Spinal cord (tissue), 10 donors: ENCODE measurements around the gene ANKRD1. TPM values are rescaled to one million over a fixed set of nuclear protein-coding genes. Genes with fewer than 3 reads are reported as not detected.
A peak's percentile ranks its signal among the peaks of the same experiment; 100 is the strongest.

Experiments used
- DNase-seq, 6 donors: peaks; one replicate each; pipeline versions ENCODE4 v3.0.0 to v3.0.0-alpha.2; 2013 to 2015; ENCODE audit warnings: low spot score in 6 of 6, low read depth in 4 of 6
- H3K27ac ChIP-seq: one replicate; pipeline ENCODE4 v1.5.1; 2013; ENCODE audit warnings: low read depth, low read length, control low read depth
- H3K27me3 ChIP-seq: one replicate; pipeline ENCODE4 v1.6.1; 2013; ENCODE audit warnings: low read length; ENCODE audit not compliant: control insufficient read depth, insufficient read depth
- H3K36me3 ChIP-seq: one replicate; pipeline ENCODE4 v1.6.1; 2013; ENCODE audit warnings: low read length; ENCODE audit not compliant: control insufficient read depth, insufficient read depth
- H3K4me1 ChIP-seq: one replicate; pipeline ENCODE4 v1.6.1; 2013; ENCODE audit warnings: low read length; ENCODE audit not compliant: control insufficient read depth, insufficient read depth
- H3K4me3 ChIP-seq: one replicate; pipeline ENCODE4 v1.5.1; 2013; ENCODE audit warnings: low read depth, low read length, control low read depth
- H3K9me3 ChIP-seq: one replicate; pipeline ENCODE4 v1.6.1; 2013; ENCODE audit warnings: low read length; ENCODE audit not compliant: control insufficient read depth, insufficient read depth
- WGBS: methylation state at CpG from one replicate; pipeline ENCODE4 v1.1.5; 2013; ENCODE audit warnings: missing lambda C conversion rate; ENCODE audit not compliant: insufficient coverage; 5-methylcytosine and 5-hydroxymethylcytosine counted together
- polyA plus RNA-seq, 2 donors: library from polyadenylated mRNA; unstranded; fragments of 120-200 nt; gene quantifications; one replicate each; pipeline ENCODE4 v1.2.1, GENCODE V29; 2013; ENCODE audit not compliant: insufficient read length in 2 of 2
- total RNA-seq, 2 donors: library from RNA; depleted of rRNA in 1 of 2; stranded (reverse); fragments of 120-200 nt in 1 of 2; fragments of >200 nt in 1 of 2; gene quantifications; one replicate each; pipeline versions ENCODE4 v1.2.3 to v1.2.4, GENCODE V29; 2013 to 2014
- donor health status: healthy.

ANKRD1 gene
- total and polyA plus RNA-seq, 4 donors: 0.17 to 0.47 (median 0.21) TPM; not detected in 1

DNA sequence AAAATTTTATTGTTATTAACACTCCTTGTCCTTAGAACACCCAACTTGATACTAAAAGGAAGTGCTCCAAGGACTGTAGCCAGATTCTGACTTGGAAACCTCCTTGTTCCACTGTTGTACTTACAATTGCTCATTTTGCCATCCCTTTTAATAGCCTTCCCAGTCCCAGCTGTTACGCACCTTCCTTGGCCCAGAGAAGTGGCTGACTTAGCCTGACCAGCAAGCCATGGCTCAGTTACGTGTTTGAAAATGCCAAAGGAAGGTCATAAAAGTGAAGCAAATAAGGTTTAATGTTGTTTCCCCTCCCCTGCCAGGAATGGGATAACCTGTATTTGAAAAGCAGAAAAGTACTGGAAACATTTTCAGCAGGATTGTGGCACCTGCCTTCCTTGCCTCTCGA lies 3.7 kb upstream of the ANKRD1 start:
- DNase-seq: no peak
- Histone ChIP-seq H3K4me1 (no peaks in the 10 kb centered on the region), H3K4me3 (no peak overlapping the region), H3K36me3 (no peaks in the 10 kb centered on the region), H3K9me3 (no peaks in the 10 kb centered on the region), H3K27me3 (peaks cover 2% of the 10 kb centered on the region), H3K27ac (no peak overlapping the region)
- WGBS: 100% methylated on average over 1 of the region's 3 CpGs

DNA sequence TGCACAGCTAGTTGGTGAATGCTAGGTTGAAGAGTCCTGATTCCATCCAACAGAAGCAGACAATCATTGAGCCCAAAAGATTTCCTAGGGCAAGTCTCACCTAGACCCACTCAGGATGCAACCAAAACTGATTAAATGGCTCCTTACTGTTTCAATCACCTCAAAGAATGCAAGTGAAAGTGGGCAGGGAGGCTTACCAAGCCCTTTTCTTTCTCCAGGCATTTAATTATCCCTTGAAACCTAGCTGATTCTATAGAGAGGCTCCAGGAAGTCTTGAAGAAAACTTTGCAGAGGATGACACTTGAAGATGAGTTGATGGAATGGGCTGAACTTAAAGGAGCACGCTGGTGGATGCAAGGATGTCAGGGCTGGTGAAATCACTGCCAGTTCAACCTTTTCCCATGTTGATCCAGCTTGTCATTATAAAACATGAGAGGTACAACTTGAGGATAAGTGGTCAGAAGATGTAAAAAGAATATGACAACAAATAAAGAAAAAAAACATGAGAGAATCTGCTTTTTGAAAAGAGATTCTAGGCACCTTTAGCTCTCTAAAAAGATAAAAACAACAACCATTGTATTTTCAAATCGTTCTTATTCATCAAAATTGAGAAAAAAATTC lies 2.3 kb upstream of the ANKRD1 start:
- Histone ChIP-seq H3K27me3 (peaks cover 2% of the 10 kb centered on the region), H3K36me3 (no peaks in the 10 kb centered on the region), H3K27ac (no peak overlapping the region), H3K4me3 (no peak overlapping the region), H3K4me1 (no peaks in the 10 kb centered on the region), H3K9me3 (no peaks in the 10 kb centered on the region)
- WGBS: no CpG with 5 or more reads among the region's 2 CpGs
- no peak for DNase-seq

DNA sequence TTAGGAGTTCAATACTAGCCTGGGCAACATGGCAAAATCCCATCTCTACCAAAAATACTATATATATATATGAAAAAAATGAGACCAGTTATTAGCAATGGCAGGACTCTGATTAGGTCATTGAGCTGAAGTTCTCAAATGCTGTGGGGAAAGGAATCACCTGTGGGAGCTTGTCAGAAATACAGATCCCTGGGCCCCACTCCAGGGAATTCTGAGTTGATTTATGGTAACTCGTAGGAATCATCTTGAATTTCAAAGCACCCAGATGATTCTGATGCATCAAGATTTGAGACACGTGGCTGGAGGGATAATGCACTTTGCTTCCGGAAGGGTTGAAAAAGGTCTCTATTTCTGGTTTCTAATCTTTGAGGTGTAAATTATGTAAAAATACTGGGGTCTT lies 1.0 kb upstream of the ANKRD1 start:
- no peak for DNase-seq
- Histone ChIP-seq H3K36me3 (no peaks in the 10 kb centered on the region), H3K27ac (no peak overlapping the region), H3K27me3 (peaks cover 2% of the 10 kb centered on the region), H3K4me1 (no peaks in the 10 kb centered on the region), H3K4me3 (no peak overlapping the region), H3K9me3 (no peaks in the 10 kb centered on the region)
- 49% methylated on average over 3 of the region's 3 CpGs for WGBS

DNA sequence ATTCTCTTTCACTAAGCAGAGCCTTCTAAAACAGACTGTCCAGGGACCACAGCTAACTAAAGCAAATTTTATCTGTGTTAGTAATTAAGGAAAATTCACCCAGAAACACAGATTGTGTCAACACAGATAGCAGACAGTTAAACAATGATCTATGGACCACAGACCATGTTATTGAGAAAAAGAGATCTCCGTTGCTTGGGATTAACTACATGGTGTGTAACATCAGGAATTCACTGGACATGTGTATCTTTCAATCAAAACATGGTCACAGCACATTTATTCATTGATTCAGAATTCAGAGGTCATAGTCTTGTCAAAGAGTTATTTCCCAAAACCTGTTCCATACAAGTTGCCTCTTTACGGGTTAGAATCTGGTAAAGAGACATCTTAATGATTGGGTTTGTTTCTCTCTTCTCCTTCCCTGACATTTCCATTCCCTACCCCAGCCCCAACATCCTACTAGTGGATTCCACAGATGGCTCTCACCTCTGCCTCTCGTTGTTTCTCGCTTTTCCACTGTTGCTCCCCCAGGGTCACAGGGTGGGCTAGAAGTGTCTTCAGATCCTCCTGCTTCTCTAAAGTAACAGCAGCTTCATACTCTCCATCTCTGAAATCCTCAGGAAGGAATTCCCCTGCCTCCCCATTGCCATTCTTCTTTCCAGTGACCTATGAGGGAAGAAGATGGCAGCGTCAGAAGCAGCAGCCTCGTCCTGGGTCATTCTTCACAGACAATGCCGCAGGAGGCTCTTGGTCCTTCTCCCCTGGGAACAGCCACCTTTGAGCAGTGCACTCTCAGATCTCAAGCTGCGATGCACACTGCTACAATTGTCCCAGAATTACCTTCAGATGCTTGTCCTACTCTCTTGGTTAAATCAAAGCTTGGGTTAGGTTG lies 958 bp downstream of the ANKRD1 start:
- no peak for DNase-seq
- peaks cover 2% of the 10 kb centered on the region for H3K27me3 ChIP-seq
- H3K9me3 ChIP-seq: no peaks in the 10 kb centered on the region
- H3K27ac ChIP-seq: no peak overlapping the region
- no peaks in the 10 kb centered on the region for H3K4me1 ChIP-seq
- H3K4me3 ChIP-seq: no peak overlapping the region
- 46% methylated on average over 5 of the region's 8 CpGs for whole genome bisulfite sequencing
- no peaks in the 10 kb centered on the region for H3K36me3 ChIP-seq

DNA sequence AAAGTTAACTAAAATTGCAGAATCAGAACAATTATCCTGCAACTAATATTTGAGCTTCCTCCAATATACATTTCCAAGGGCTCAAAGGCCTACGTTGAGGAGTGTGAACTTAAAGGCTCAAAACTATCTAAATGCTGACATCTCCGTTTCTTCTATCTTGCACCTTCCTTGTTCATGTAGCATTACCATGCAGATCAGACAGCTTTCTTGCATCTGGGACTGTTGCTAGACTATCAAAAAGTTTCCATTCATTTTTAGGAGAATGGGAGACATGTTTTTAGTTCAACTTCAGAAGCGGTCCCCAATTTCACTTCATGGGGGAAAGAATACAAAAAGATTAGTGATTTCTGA lies 2.9 kb downstream of the ANKRD1 start:
- no peaks in the 10 kb centered on the region for H3K36me3 ChIP-seq
- no peaks in the 10 kb centered on the region for H3K4me1 ChIP-seq
- WGBS: 97% methylated on average over 3 of the region's 3 CpGs
- no peaks in the 10 kb centered on the region for H3K9me3 ChIP-seq
- peaks cover 2% of the 10 kb centered on the region for H3K27me3 ChIP-seq
- H3K4me3 ChIP-seq: no peak overlapping the region
- DNase-seq: no peak
- no peak overlapping the region for H3K27ac ChIP-seq

DNA sequence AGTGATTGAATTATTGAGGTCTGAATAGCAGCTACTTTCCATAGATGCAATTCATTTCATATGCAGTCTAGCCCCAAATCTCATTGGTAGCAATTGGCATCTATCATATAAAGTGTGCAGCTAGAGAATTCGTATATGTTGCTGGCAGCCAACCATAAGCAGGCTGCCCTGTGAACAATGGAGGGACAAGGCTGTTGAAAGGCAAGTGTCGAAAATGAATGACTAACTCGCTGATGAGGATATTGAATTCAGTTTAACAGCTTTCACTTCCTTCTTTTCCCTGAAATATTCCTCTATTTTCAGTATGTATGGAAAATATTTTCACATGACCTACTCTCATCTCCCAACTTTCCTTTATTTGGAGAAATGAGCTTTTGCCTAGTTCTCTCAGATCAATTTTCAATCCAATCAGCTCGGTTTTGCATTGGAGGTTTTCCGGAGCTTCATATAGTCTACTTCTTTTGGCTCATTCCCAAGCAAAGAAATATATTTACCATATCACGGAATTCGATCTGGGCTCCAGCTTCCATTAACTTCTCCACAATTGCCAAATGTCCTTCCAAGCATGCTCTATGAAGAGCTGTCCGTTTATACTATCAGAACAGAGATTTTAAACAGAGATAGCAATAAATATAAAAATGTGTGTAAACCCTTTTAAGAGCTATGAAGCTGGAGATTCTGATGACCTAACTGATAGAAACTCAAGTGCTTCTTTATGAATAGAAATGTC lies 3.5 kb downstream of the ANKRD1 start:
- DNase-seq: peak in 1 of 6 donors; percentile 37
- WGBS: 94% methylated on average over 4 of the region's 8 CpGs
- no peaks in the 10 kb centered on the region for H3K4me1 ChIP-seq
- no peak overlapping the region for H3K27ac ChIP-seq
- no peak overlapping the region for H3K4me3 ChIP-seq
- H3K9me3 ChIP-seq: no peaks in the 10 kb centered on the region
- peaks cover 2% of the 10 kb centered on the region for H3K27me3 ChIP-seq
- H3K36me3 ChIP-seq: no peaks in the 10 kb centered on the region

DNA sequence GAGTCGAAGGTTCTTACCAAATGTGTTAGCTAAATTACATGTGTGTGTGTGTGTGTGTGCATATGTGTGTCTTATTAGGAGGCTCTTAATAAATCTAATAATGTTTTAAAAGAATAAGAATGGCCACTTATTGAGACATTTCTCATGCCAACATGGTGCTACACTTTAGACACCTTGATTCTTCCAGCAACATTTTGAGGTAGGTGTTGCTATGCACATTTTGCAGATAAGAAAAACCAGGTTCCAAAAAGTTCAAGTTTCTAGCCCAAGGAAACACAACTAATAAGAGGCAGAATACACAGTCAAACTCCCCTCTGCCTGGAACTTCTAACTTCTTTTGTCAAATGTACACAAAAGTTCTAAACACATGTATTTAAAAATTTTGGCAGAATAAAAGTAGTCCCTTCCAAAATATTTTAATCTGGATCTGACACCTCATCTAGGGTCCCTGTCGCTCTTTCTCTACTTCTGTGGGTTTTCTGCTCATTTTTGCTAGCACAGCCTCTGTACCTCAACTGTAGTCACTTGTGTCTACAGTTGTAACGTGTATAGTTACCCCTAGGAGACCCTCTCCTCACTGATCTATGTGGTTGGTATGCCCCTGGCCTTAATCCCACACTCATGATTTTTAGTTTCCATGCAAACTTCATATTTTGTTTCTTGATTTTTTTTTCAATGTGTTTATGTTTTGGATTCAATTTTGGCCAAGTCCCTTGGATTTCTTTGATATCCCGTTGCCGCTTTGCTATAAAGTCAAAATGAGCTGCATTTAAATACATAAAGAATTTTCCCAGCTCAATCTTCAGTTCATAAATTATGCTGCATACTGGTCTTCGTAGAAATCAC lies 4.3 kb downstream of the ANKRD1 start:
- no peak overlapping the region for H3K4me3 ChIP-seq
- no peaks in the 10 kb centered on the region for H3K36me3 ChIP-seq
- H3K27ac ChIP-seq: no peak overlapping the region
- WGBS: 89% methylated on average over 1 of the region's 6 CpGs
- no peak for DNase-seq
- H3K27me3 ChIP-seq: peaks cover 2% of the 10 kb centered on the region
- no peaks in the 10 kb centered on the region for H3K9me3 ChIP-seq
- no peaks in the 10 kb centered on the region for H3K4me1 ChIP-seq

DNA sequence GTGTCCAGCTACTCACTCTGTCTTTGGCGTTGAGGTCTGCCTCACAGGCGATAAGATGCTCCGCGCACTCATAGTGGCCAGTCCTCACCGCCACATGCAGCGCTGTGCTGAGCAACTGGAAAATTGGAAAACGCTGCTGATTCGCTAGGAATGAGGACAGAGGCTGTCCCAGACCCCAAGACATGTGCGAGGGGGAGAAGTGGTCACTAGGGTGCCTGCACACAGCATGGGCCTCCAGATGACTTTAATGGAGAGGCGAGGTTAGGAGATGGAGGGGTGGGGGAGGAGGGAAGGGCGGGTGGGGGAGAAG lies 5.2 kb downstream of the ANKRD1 start:
- Histone ChIP-seq H3K27ac (no peak overlapping the region), H3K36me3 (no peaks in the 10 kb centered on the region), H3K27me3 (peaks cover 2% of the 10 kb centered on the region), H3K9me3 (no peaks in the 10 kb centered on the region), H3K4me3 (no peak overlapping the region), H3K4me1 (no peaks in the 10 kb centered on the region)
- no peak for DNase-seq
- 50% methylated on average over 9 of the region's 11 CpGs for WGBS

DNA sequence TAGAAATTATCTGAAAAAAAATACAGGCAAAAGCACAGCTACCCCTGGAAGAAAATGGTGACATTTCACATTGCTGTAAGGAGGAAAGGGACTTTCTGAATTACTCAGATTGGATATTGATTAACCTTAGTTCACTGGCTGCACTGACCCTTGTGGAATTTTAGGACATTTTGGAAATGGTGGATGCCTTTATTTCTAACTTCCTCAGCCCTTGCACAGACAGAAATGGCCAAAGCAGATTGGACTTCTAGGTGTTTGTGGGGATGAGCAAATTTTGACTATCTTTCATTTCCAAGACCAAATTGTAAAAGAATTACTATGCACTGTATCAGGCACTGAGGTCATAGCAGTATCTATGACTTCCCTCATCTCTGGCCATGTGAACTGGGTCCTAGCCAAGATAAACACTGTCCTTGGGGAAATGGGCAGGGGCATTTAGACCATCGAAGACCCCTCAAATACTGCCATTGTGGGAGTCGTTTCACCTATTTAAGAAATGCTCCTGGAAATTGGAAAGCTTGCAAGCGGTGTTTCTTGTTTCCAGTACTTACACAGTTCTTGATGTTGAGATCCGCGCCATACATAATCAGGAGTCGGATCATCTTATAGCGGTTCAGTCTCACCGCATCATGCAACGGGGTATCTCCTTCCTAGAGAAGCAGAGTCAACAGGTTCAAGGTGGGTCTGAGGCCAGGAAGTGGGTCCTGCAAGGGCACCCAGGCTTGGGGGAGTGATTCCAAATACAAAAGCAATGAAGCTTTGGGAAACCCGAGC lies 5.7 kb downstream of the ANKRD1 start:
- 76% methylated on average over 10 of the region's 10 CpGs for WGBS
- Histone ChIP-seq H3K9me3 (no peaks in the 10 kb centered on the region), H3K4me1 (no peaks in the 10 kb centered on the region), H3K36me3 (no peaks in the 10 kb centered on the region), H3K27ac (no peak overlapping the region), H3K27me3 (peaks cover under 1% of the 10 kb centered on the region), H3K4me3 (no peak overlapping the region)
- no peak for DNase-seq
